Gastroesophageal sphincter (tissue), 4 donors: Measurements from ENCODE around the gene ZC2HC1B. TPM values are rescaled to one million over a fixed set of nuclear protein-coding genes. Genes with fewer than 3 reads are reported as not detected.

Experiments used
- ATAC-seq: fragments of 150-250 bp; one replicate; pipeline ENCODE4 v1.9.1; 2016; ENCODE audit warnings: mild to moderate bottlenecking, moderate library complexity
- H3K27ac ChIP-seq, 4 donors: fragments of 200-600 bp; sonication (generic) in 3 of 4; 1 replicate in 3 of 4; 2 replicates in 1 of 4; pipeline ENCODE4 v1.5.1; 2016 to 2019
- H3K27me3 ChIP-seq: fragments of 200-600 bp; sonication (generic); one replicate; pipeline ENCODE4 v1.5.1; 2019
- H3K36me3 ChIP-seq, 2 donors: fragments of 200-600 bp; sonication (generic); one replicate each; pipeline ENCODE4 v1.5.1; 2019; ENCODE audit warnings: control low read depth in 1 of 2
- H3K4me1 ChIP-seq, 3 donors: fragments of 200-600 bp; sonication (generic); 1 replicate in 2 of 3; 2 replicates in 1 of 3; pipeline ENCODE4 v1.5.1; 2016 to 2019; ENCODE audit warnings: control low read depth in 2 of 3
- H3K4me3 ChIP-seq, 2 donors: fragments of 200-600 bp; sonication (generic); one replicate each; pipeline ENCODE4 v1.5.1; 2019; ENCODE audit warnings: mild to moderate bottlenecking in 1 of 2, moderate library complexity in 1 of 2
- H3K9me3 ChIP-seq, 3 donors: fragments of 200-600 bp; sonication (generic); one replicate each; pipeline ENCODE4 v1.5.1; 2017 to 2019; ENCODE audit warnings: control low read depth in 2 of 3
- EP300 ChIP-seq: sonication (generic); formaldehyde crosslinking; IDR thresholded peaks from one replicate; pipeline ENCODE4 v1.6.1; 2017; ENCODE audit warnings: antibody characterized with exemption, mild to moderate bottlenecking
- POLR2A ChIP-seq, 2 donors: fragments of 450-650 bp; IDR thresholded peaks; one replicate each; pipeline ENCODE4 v1.6.1; 2017; ENCODE audit warnings: antibody characterized with exemption in 2 of 2, mild to moderate bottlenecking in 2 of 2, moderate library complexity in 1 of 2
- POLR2AphosphoS5 ChIP-seq: sonication (generic); formaldehyde crosslinking; IDR thresholded peaks from one replicate; pipeline ENCODE4 v1.6.1; 2017; ENCODE audit warnings: antibody characterized with exemption
- WGBS, 2 donors: methylation state at CpG; one replicate each; pipeline ENCODE4 v1.1.5; 2018; ENCODE audit warnings: low coverage in 1 of 2; 5-methylcytosine and 5-hydroxymethylcytosine counted together
- total RNA-seq, 4 donors: library from RNA; depleted of rRNA; stranded (reverse); fragments of >200 nt; gene quantifications; one replicate each; pipeline ENCODE4 v1.1.0, GENCODE V29; 2016
- TF ChIP-seq, protein P1 (sequence below), 4 experiments: fragments of 200-600 bp in 2 of 4; fragments of 450-650 bp in 2 of 4; sonication (generic) in 1 of 4; IDR thresholded peaks; one replicate each; pipeline ENCODE4 v1.5.1; 2017 to 2019; ENCODE audit warnings: antibody characterized with exemption in 4 of 4, mild to moderate bottlenecking in 2 of 4, moderate library complexity in 2 of 4

ZC2HC1B gene
- total RNA-seq, 4 donors from 2014 or later, result not detected

DNA sequence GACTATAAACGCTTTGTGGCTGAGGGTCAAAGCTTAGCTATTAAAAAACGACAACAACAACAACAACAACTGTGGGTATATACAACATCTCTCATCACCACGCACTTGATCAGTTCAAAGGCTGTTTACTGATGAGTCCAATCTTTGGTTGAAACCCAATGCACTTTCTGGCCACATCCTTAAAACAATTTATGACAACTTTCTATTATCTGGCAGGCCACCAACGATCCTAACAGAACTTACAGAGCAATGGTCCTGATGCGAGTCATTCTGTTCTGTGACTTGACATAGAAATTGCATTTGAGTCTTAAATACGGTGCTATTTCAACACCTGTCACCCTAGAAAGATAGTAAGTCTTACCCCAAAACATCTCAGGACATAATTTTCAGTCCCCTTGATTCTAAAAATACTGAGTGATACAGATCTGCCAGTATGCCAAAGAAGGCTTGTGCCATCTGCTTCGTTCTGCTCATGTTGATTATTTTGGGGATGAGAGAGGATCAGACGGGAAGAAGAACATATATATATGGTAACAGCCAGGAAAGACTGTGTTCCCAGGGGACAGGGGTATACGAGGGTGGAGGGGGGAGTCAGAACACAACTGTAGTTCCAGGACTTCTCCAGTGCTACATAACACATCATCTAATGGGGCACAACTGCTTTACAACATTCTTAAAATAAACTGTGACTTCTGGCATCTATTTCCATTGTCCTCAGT lies 87.9 kb downstream of the ZC2HC1B start:
- no peak for TF ChIP-seq POLR2A (IDR thresholded peaks at IDR 0.05)
- TF ChIP-seq EP300, result no peak
- no peak for TF ChIP-seq POLR2AphosphoS5
- TF ChIP-seq, protein P1, sequence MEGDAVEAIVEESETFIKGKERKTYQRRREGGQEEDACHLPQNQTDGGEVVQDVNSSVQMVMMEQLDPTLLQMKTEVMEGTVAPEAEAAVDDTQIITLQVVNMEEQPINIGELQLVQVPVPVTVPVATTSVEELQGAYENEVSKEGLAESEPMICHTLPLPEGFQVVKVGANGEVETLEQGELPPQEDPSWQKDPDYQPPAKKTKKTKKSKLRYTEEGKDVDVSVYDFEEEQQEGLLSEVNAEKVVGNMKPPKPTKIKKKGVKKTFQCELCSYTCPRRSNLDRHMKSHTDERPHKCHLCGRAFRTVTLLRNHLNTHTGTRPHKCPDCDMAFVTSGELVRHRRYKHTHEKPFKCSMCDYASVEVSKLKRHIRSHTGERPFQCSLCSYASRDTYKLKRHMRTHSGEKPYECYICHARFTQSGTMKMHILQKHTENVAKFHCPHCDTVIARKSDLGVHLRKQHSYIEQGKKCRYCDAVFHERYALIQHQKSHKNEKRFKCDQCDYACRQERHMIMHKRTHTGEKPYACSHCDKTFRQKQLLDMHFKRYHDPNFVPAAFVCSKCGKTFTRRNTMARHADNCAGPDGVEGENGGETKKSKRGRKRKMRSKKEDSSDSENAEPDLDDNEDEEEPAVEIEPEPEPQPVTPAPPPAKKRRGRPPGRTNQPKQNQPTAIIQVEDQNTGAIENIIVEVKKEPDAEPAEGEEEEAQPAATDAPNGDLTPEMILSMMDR (IDR thresholded peaks at IDR 0.05), result no peak
- H3K4me3 ChIP-seq, result no peak overlapping the region
- H3K27ac ChIP-seq, result no peak overlapping the region
- ATAC-seq, result no peak
- peaks cover 0 to 24% of the 10 kb centered on the region in 2 donors for H3K36me3 ChIP-seq
- no peaks in the 10 kb centered on the region for H3K4me1 ChIP-seq
- WGBS, 2 donors, result 86 to 87% methylated on average over 9 of the region's 9 CpGs
- peaks cover 0 to 3% (median 0%) of the 10 kb centered on the region in 3 donors for H3K9me3 ChIP-seq
- no peaks in the 10 kb centered on the region for H3K27me3 ChIP-seq

DNA sequence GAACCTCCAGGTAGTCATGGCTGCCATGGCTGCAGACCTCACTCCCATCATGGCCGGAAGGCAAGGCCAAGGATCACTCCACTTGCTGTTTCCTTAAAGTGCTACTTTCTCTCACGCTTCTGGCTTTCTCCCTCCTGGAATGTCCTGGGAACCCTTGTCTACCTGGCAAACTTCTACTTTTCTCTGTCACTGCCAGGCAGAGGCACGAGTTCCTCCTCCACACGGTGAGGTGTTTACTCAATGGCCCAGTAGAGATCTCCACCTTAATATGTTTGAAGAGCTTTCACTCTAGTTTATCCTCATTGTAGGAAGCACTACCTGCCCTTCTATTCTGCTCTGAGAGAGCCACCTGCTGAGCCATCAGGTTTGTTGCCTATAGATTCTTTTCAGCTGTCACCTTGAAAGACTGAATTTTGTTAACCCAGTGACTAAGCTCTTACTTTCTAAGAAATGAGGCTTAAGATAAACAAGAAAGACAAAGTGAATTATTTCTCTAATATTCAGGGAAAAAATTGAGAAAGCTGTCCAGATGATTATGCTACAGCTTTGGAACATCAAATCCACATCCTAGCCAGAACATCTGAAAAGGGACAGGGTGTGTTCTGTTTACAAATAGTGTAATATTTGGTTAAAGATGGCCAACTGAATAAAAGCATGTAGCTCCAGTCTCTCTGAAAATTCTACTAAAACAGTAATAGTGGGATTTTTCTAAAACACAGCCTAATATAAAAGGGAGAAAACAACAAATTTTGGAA lies 88.8 kb downstream of the ZC2HC1B start:
- Histone ChIP-seq H3K27ac (peak overlapping the region in 1 of 4 donors; percentile 21), H3K4me3 (no peak overlapping the region)
- WGBS, 2 donors, result 66 to 70% methylated on average over 4 of the region's 4 CpGs

DNA sequence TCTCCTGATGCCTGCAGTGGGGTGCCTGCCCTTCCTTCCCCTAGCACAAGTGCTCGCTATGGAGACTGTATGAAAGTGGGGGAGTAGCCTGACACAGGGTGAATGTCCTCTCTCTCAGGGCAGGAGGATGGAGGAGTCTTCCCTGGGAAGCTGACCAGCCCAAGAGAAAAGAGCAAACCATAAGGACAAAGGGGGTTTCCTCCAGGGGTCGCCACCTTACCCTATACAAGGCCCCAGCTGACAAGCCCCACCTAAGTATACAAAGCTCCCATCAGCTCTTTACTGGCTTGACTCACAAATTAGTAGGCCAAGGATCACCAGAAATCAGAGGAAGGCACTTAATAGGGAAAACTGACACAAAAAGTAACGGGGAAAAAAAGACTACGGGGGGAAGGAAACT lies 89.6 kb downstream of the ZC2HC1B start:
- WGBS, 2 donors, result 77 to 100% methylated on average over 2 to 3 of the region's 4 CpGs
- TF ChIP-seq EP300 (no peak), POLR2AphosphoS5 (no peak)
- H3K27ac ChIP-seq, result no peak overlapping the region
- no peak for ATAC-seq
- H3K36me3 ChIP-seq, result peaks cover 0 to 12% of the 10 kb centered on the region in 2 donors
- H3K9me3 ChIP-seq, result no peaks in the 10 kb centered on the region
- no peaks in the 10 kb centered on the region for H3K27me3 ChIP-seq
- no peaks in the 10 kb centered on the region for H3K4me1 ChIP-seq
- no peak overlapping the region for H3K4me3 ChIP-seq

More for the DNA sequence above, 88.8 kb downstream of the ZC2HC1B start:
- H3K9me3 ChIP-seq, result no peaks in the 10 kb centered on the region
- no peaks in the 10 kb centered on the region for H3K4me1 ChIP-seq
- H3K27me3 ChIP-seq, result no peaks in the 10 kb centered on the region
- H3K36me3 ChIP-seq, result peaks cover 0 to 15% of the 10 kb centered on the region in 2 donors
- TF ChIP-seq POLR2A (IDR thresholded peaks at IDR 0.05) (no peak), EP300 (no peak), POLR2AphosphoS5 (no peak)
- TF ChIP-seq, protein P1 (IDR thresholded peaks at IDR 0.05), result no peak
- ATAC-seq, result peak; percentile 44

DNA sequence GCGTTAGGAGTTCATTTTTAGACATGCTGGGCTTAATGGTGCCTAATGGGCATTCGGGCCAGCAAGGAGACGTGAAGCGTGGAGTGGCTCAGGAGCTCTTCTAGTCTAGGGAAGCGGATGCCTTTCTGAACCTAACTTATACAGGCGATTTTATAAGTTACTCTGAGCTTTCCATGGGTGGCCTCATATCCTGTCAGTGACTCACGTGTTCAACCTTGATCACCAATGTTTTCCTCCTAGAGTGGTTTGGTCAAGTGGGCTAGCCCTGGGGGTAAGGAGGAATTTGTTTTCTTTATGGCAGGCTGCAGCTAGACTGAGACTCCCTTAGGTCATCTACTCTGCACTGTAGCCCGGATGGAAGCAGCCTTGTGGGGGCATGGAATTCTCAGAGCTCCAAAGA lies 91.7 kb downstream of the ZC2HC1B start:
- Histone ChIP-seq H3K36me3 (peaks cover 0 to 8% of the 10 kb centered on the region in 2 donors), H3K27ac (no peak overlapping the region), H3K4me1 (no peaks in the 10 kb centered on the region), H3K9me3 (no peaks in the 10 kb centered on the region), H3K27me3 (no peaks in the 10 kb centered on the region), H3K4me3 (no peak overlapping the region)
- TF ChIP-seq, protein P1 (IDR thresholded peaks at IDR 0.05), result no peak
- no peak for TF ChIP-seq EP300
- no peak for TF ChIP-seq POLR2A (IDR thresholded peaks at IDR 0.05)
- no peak for TF ChIP-seq POLR2AphosphoS5
- no peak for ATAC-seq
- WGBS, 2 donors, result 87 to 96% methylated on average over 7 of the region's 8 CpGs

DNA sequence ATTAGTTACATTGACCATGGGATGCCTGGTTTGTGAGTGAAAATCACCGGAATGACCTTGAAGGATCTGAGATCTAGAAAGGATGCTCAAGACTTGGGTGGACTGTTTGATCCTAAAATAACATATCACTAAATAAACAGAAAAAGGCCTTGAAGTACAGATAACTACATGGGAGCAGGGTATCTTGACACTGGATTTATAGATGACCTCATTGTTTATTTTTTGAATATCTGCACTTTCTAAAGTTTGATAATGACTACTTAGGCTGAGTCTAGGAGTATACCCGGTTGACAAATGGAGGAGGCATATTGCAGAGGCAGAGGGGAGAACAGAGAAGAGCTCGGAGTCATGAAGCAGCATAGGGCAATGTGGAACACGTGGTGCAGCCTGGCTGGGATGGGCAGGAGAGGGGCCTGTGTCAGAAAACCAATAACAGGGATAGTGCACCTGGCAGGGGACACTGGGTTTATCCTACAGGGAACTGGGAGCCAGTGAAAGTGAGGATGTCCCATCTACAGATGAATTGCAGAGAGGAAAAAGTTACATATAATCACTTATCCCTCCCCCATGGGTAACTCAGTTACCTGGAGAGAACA lies 93.5 kb downstream of the ZC2HC1B start:
- Histone ChIP-seq H3K27ac (no peak overlapping the region), H3K27me3 (no peaks in the 10 kb centered on the region), H3K9me3 (no peaks in the 10 kb centered on the region), H3K36me3 (peaks cover 0 to 8% of the 10 kb centered on the region in 2 donors), H3K4me1 (peaks cover 0 to 9% (median 0%) of the 10 kb centered on the region in 3 donors), H3K4me3 (no peak overlapping the region)
- WGBS, 2 donors, result 58 to 68% methylated on average over 3 to 4 of the region's 4 CpGs
- TF ChIP-seq EP300 (no peak), POLR2AphosphoS5 (no peak), POLR2A (IDR thresholded peaks at IDR 0.05) (no peak)
- TF ChIP-seq, protein P1 (IDR thresholded peaks at IDR 0.05), result no peak
- no peak for ATAC-seq
